HepG2 (cell line): Measurements from ENCODE around the gene SPNS1. TPM values are rescaled to one million over a fixed set of nuclear protein-coding genes. Genes with fewer than 3 reads are reported as not detected.

ENCODE experiments used
- ATAC-seq: fragments of 200-7000 bp; cut with Tn5 transposase; 3 replicates; pipeline ENCODE4 v1.9.1; 2020; ENCODE audit warnings: mild to moderate bottlenecking, moderate library complexity
- BruUV-seq: library from RNA; stranded (reverse); fragments of 400-500 nt; replicated peaks from 2 replicates; lab custom pipeline; 2021; lab: Mats Ljungman, UMichigan
- CTCF ChIA-PET: fragments of 300-600 bp; formaldehyde crosslinking; extraction: SDS; loops from one replicate; lab custom pipeline; 2021; ENCODE audit warnings: low total read pairs, inconsistent platforms, low intra/inter-chr PET ratio; lab: Yijun Ruan, JAX
- POLR2A ChIA-PET: fragments of 350-600 bp; sonication (Branson Sonifier 250); formaldehyde crosslinking; loops from one replicate; lab custom pipeline; 2020; ENCODE audit warnings: antibody characterized with exemption, inconsistent platforms; lab: Yijun Ruan, JAX
- DNase-seq: peaks from one replicate; pipeline ENCODE4 v3.0.0-alpha.2; 2015; ENCODE audit warnings: low spot score
- FAIRE-seq: peaks from 3 replicates; lab custom pipeline; 2011; peaks lifted over from hg19 to GRCh38; lab: Jason Lieb, UNC
- H2AFZ ChIP-seq: one replicate; pipeline ENCODE4 v1.6.1; 2011; ENCODE audit warnings: low read length, inconsistent platforms
- H3K27ac ChIP-seq: fragments of 300-600 bp; 3 replicates; pipeline ENCODE4 v1.8.0; 2011; ENCODE audit warnings: mixed run types, mild to moderate bottlenecking, mixed read lengths, low read length, inconsistent platforms; ENCODE audit not compliant: insufficient read depth; ENCODE audit errors: extremely low read length
- H3K27me3 ChIP-seq, 2 experiments: fragments of 200-600 bp in 1 of 2; 2 replicates in 1 of 2; 3 replicates in 1 of 2; pipeline versions ENCODE4 v1.6.0 to v1.8.0; 2011; ENCODE audit warnings: low read length in 2 of 2, mild to moderate bottlenecking in 2 of 2, moderate library complexity in 2 of 2, inconsistent platforms in 1 of 2; ENCODE audit not compliant: insufficient read depth in 2 of 2, control insufficient read depth in 1 of 2
- H3K36me3 ChIP-seq, 2 experiments: fragments of 200-600 bp in 1 of 2; replicated peaks in 1 of 2; 2 replicates in 1 of 2; 3 replicates in 1 of 2; pipeline versions ENCODE4 v1.5.1 to v1.8.0; 2011; ENCODE audit warnings: low read length in 2 of 2, inconsistent platforms in 1 of 2; ENCODE audit not compliant: insufficient read depth in 2 of 2, control insufficient read depth in 1 of 2
- H3K4me1 ChIP-seq: 2 replicates; pipeline ENCODE4 v1.5.1; 2012; ENCODE audit warnings: low read length, inconsistent platforms; ENCODE audit not compliant: insufficient read depth
- H3K4me2 ChIP-seq: 2 replicates; pipeline ENCODE4 v1.6.0; 2011; ENCODE audit warnings: low read depth, low read length, inconsistent platforms
- H3K4me3 ChIP-seq, 3 experiments: fragments of 200-600 bp in 1 of 3; sonication (generic), shearing (Covaris generic) in 1 of 3; replicated peaks in 1 of 3; 2 replicates each; pipeline ENCODE4 v1.5.1; 2011 to 2016; ENCODE audit warnings: low read length in 3 of 3, inconsistent platforms in 2 of 3, low read depth in 2 of 3, mild to moderate bottlenecking in 2 of 3, control low read depth in 1 of 3, mixed read lengths in 1 of 3; ENCODE audit not compliant: insufficient read depth in 1 of 3
- H3K79me2 ChIP-seq: one replicate; pipeline ENCODE4 v1.6.1; 2011; ENCODE audit warnings: low read length, inconsistent platforms; ENCODE audit not compliant: insufficient read depth
- H3K9ac ChIP-seq: 2 replicates; pipeline ENCODE4 v1.6.0; 2011; ENCODE audit warnings: mild to moderate bottlenecking, low read depth, low read length, inconsistent platforms; ENCODE audit not compliant: insufficient read depth
- H3K9me3 ChIP-seq: 2 replicates; pipeline ENCODE4 v1.5.1; 2012; ENCODE audit warnings: mild to moderate bottlenecking, low read length
- H4K20me1 ChIP-seq: 2 replicates; pipeline ENCODE4 v1.6.0; 2011; ENCODE audit warnings: inconsistent platforms, mild to moderate bottlenecking, low read length, moderate library complexity; ENCODE audit not compliant: insufficient read depth
- CBX1 ChIP-seq: IDR thresholded peaks from one replicate; pipeline ENCODE4 v1.6.1; 2016; ENCODE audit warnings: antibody characterized with exemption, low read depth
- CREB1 ChIP-seq, 2 experiments: fragments of 450-650 bp in 1 of 2; IDR thresholded peaks; 2 replicates each; pipeline ENCODE4 v1.6.1; 2016 to 2017; ENCODE audit warnings: control low read depth in 1 of 2, mild to moderate bottlenecking in 1 of 2, missing compliant biosample characterization in 1 of 2, missing genetic modification characterization in 1 of 2
- GRHL1 ChIP-seq: sonication (generic); formaldehyde crosslinking; conservative IDR thresholded peaks from 2 replicates; pipeline ENCODE4 v1.8.0; 2022; ENCODE audit warnings: missing genetic modification reagents
- IKZF1 ChIP-seq: fragments of 450-650 bp; IDR thresholded peaks from 2 replicates; pipeline ENCODE4 v1.7.1; 2016
- POLR2A ChIP-seq, 2 experiments: IDR thresholded peaks; 2 replicates each; pipeline ENCODE4 v1.6.1; 2011; ENCODE audit warnings: low read depth in 2 of 2, low read length in 2 of 2, mild to moderate bottlenecking in 1 of 2, moderate library complexity in 1 of 2; ENCODE audit not compliant: insufficient read depth in 1 of 2
- ZFX ChIP-seq: sonication (generic); formaldehyde crosslinking; IDR thresholded peaks from 2 replicates; pipeline ENCODE4 v1.4.0; 2020; ENCODE audit warnings: mild to moderate bottlenecking, low read depth, missing genetic modification reagents, moderate library complexity
- ZNF20 ChIP-seq: sonication (generic); formaldehyde crosslinking; IDR thresholded peaks from 2 replicates; pipeline ENCODE4 v1.4.0; 2020; ENCODE audit warnings: mild to moderate bottlenecking, moderate library complexity, missing genetic modification reagents
- ZNF800 ChIP-seq: sonication (generic); formaldehyde crosslinking; IDR thresholded peaks from 2 replicates; pipeline ENCODE4 v1.4.0; 2020; ENCODE audit warnings: missing genetic modification reagents
- WGBS: methylation state at CpG from one replicate; pipeline ENCODE4 v1.1.6; 2017; ENCODE audit warnings: low lambda C conversion rate; 5-methylcytosine and 5-hydroxymethylcytosine counted together
- in situ Hi-C: cut with HindIII; loops from 2 replicates; pipeline ENCODE4 v1.10.0; 2017; ENCODE audit warnings: low pct_unique_long_range_greater_than_20kb; ENCODE audit not compliant: extremely low pct_ligation_motif_present
- intact Hi-C: fragments of 100-400 bp; cut with micrococcal nuclease; formaldehyde crosslinking; loops from one replicate; pipeline ENCODE4 v1.10.0; 2022; ENCODE audit not compliant: unreplicated experiment
- polyA plus RNA-seq, 8 experiments: library from polyadenylated mRNA; depleted of rRNA in 3 of 8; stranded (reverse) in 7 of 8; unstranded in 1 of 8; fragments of >200 nt; fragmentation: Illumina TruSeq in 4 of 8; extraction: Trizol in 4 of 8; gene quantifications; 2 replicates each; pipeline versions ENCODE4 v1.2.1 to v1.2.3, GENCODE V29; 2011 to 2016; ENCODE audit warnings: low read depth in 4 of 8, missing spikeins in 1 of 8, mixed read lengths in 1 of 8; ENCODE audit not compliant: insufficient read depth in 1 of 8
- total RNA-seq, 5 experiments: library from RNA; depleted of rRNA; stranded (reverse); fragments of >200 nt; fragmentation: Illumina TruSeq; extraction: Trizol; gene quantifications; 2 replicates each; pipeline ENCODE4 v1.2.3, GENCODE V29; 2016; ENCODE audit warnings: low read depth in 1 of 5

SPNS1 gene
- total and polyA plus RNA-seq, 2 of the 13 experiments (the other 11 are each of a cell fraction or from before 2014, with no cell fraction given), result 25.6 to 38.8 TPM

- no peak overlapping the region for H2AFZ ChIP-seq
- no peak overlapping the region for H3K4me2 ChIP-seq
- H3K4me3 ChIP-seq, result no peak overlapping the region
- FAIRE-seq (no peak), ATAC-seq (no peak), DNase-seq (no peak)
- no peak overlapping the region for H3K9ac ChIP-seq
- ChIA-PET CTCF (no interaction called here), POLR2A (interaction anchor here (1.2 kb wide), 1 partner anchor 15 kb away, joined by 4 read pairs; no protein-coding TSS in a partner anchor)
- H3K4me1 ChIP-seq, result peaks cover under 1% of the 10 kb centered on the region; the same call in 1 of the 2 replicates
- H3K9me3 ChIP-seq, result no peaks in the 10 kb centered on the region
- H3K79me2 ChIP-seq, result no peaks in the 10 kb centered on the region
- H3K36me3 ChIP-seq, result peaks cover 35 to 74% of the 10 kb centered on the region in 2 experiments
- in situ Hi-C loops (no loop called here), intact Hi-C loops (no loop called here)
- no peak overlapping the region for H3K27ac ChIP-seq
- no peaks in the 10 kb centered on the region for H4K20me1 ChIP-seq
- no TSS peak for BruUV-seq
- H3K27me3 ChIP-seq, result no peaks in the 10 kb centered on the region
- WGBS, result 98% methylated on average over 9 of the region's 9 CpGs
- TF ChIP-seq CREB1 (IDR thresholded peaks at IDR 0.05), result no peak
- no peak for TF ChIP-seq CREB1 (CRISPR knock-in tag; IDR thresholded peaks at IDR 0.05)
- no peak for TF ChIP-seq IKZF1
- no peak for TF ChIP-seq ZFX (CRISPR knock-in tag)
- TF ChIP-seq ZNF800 (CRISPR knock-in tag), result no peak
- TF ChIP-seq ZNF20, result no peak
Observed at GRCh38 chr16:28958216-28958615, 16.4 kb upstream of the SPNS1 start.

- no peaks in the 10 kb centered on the region for H4K20me1 ChIP-seq
- H3K79me2 ChIP-seq, result no peaks in the 10 kb centered on the region
- H3K4me2 ChIP-seq, result no peak overlapping the region
- ChIA-PET CTCF (no interaction called here), POLR2A (interaction anchor here (1.2 kb wide), 1 partner anchor 15 kb away, joined by 4 read pairs; no protein-coding TSS in a partner anchor)
- no peaks in the 10 kb centered on the region for H3K27me3 ChIP-seq
- TF ChIP-seq POLR2A (IDR thresholded peaks at IDR 0.05; ENCODE audit: insufficient read depth in 1 of 2, low read depth in 2 of 2, low read length in 2 of 2) (0 out of 4 replicates have a peak, but pooled peaks of 1 of the 2 experiments have one; percentile 1), CBX1 (no peak), GRHL1 (no peak)
- ATAC-seq (no peak), FAIRE-seq (no peak), DNase-seq (no peak)
- no TSS peak for BruUV-seq
- WGBS, result 91% methylated on average over 6 of the region's 6 CpGs
- in situ Hi-C loops (no loop called here), intact Hi-C loops (no loop called here)
- no peak overlapping the region for H3K27ac ChIP-seq
- no peaks in the 10 kb centered on the region for H3K9me3 ChIP-seq
- H3K4me3 ChIP-seq, result no peak overlapping the region
- peaks cover 36 to 74% of the 10 kb centered on the region in 2 experiments for H3K36me3 ChIP-seq
- no peak overlapping the region for H3K9ac ChIP-seq
- no peaks in the 10 kb centered on the region for H3K4me1 ChIP-seq
- H2AFZ ChIP-seq, result no peak overlapping the region
Observed at GRCh38 chr16:28958836-28959235, 15.7 kb upstream of the SPNS1 start.
